HCT116 (cell line): ENCODE results near the gene FSTL4. TPM values are rescaled to one million over a fixed set of nuclear protein-coding genes. Genes with fewer than 3 reads are reported as not detected.

Experiments
- ATAC-seq: fragments of 200-7000 bp; cut with Tn5 transposase; 2 replicates; pipeline ENCODE4 v1.9.1; 2020; ENCODE audit warnings: mild to moderate bottlenecking, moderate library complexity
- BruUV-seq: library from RNA; stranded (reverse); fragments of 400-500 nt; replicated peaks from 2 replicates; lab custom pipeline; 2021; lab: Mats Ljungman, UMichigan
- CTCF ChIA-PET: fragments of 300-600 bp; sonication (Branson Sonifier 250); formaldehyde crosslinking; loops from one replicate; lab custom pipeline; 2021; ENCODE audit warnings: antibody characterized with exemption; lab: Charles Lee
- POLR2A ChIA-PET: fragments of 300-600, 350-600 bp; sonication (Branson Sonifier 250); formaldehyde crosslinking; loops from one replicate; lab custom pipeline; 2021; ENCODE audit warnings: antibody characterized with exemption; lab: Charles Lee
- RAD21 ChIA-PET, 2 experiments: fragments of 300-600 bp; sonication (Branson Sonifier 250); formaldehyde crosslinking; loops; one replicate each; lab custom pipeline; 2023; ENCODE audit warnings: low total read pairs in 2 of 2; ENCODE audit not compliant: uncharacterized antibody in 2 of 2, unreplicated experiment in 2 of 2, low non-redundant PET in 1 of 2; lab: Charles Lee
- DNase-seq: peaks from one replicate; pipeline ENCODE4 v3.0.0-alpha.2; 2010; ENCODE audit warnings: low read depth, low spot score
- H2AFZ ChIP-seq: fragments of 200-600 bp; shearing (Covaris generic), sonication (generic); 2 replicates; pipeline ENCODE4 v1.6.1; 2017; ENCODE audit warnings: low read depth, mixed run types, mixed read lengths, antibody characterized with exemption, low read length; ENCODE audit not compliant: poor library complexity, severe bottlenecking
- H3K27ac ChIP-seq: 2 replicates; pipeline ENCODE4 v1.5.1; 2012; ENCODE audit warnings: low read depth, low read length
- H3K27me3 ChIP-seq: fragments of 200-600 bp; sonication (generic); 2 replicates; pipeline ENCODE4 v1.6.1; 2016; ENCODE audit warnings: mixed run types, low read length, mixed read lengths; ENCODE audit not compliant: insufficient read depth
- H3K36me3 ChIP-seq, 2 experiments: fragments of 200-500 bp in 1 of 2; fragments of 200-600 bp in 1 of 2; sonication (Bioruptor generic) in 1 of 2; sonication (generic) in 1 of 2; 2 replicates each; pipeline versions ENCODE4 v1.5.1 to v1.6.1; 2014 to 2016; ENCODE audit warnings: low read length in 2 of 2, inconsistent platforms in 1 of 2, mixed read lengths in 1 of 2, mixed run types in 1 of 2; ENCODE audit not compliant: insufficient read depth in 2 of 2, control insufficient read depth in 1 of 2
- H3K4me1 ChIP-seq, 2 experiments: fragments of 200-600 bp in 1 of 2; sonication (generic) in 1 of 2; 2 replicates each; pipeline versions ENCODE4 v1.5.1 to v1.6.1; 2012 to 2017; ENCODE audit warnings: low read length in 2 of 2, inconsistent platforms in 1 of 2, mild to moderate bottlenecking in 1 of 2, mixed read lengths in 1 of 2, mixed run types in 1 of 2, moderate library complexity in 1 of 2; ENCODE audit not compliant: insufficient read depth in 2 of 2, control insufficient read depth in 1 of 2
- H3K4me2 ChIP-seq: fragments of 200-600 bp; sonication (generic); 2 replicates; pipeline ENCODE4 v1.6.1; 2017; ENCODE audit warnings: mixed run types, low read length, mixed read lengths
- H3K4me3 ChIP-seq, 2 experiments: fragments of 200-600 bp in 1 of 2; sonication (generic) in 1 of 2; replicated peaks in 1 of 2; 2 replicates each; pipeline ENCODE4 v1.5.1; 2011 to 2016; ENCODE audit warnings: low read length in 2 of 2, control low read depth in 1 of 2, low read depth in 1 of 2, mild to moderate bottlenecking in 1 of 2, mixed read lengths in 1 of 2, mixed run types in 1 of 2
- H3K79me2 ChIP-seq: fragments of 200-600 bp; sonication (generic); 2 replicates; pipeline ENCODE4 v1.6.1; 2017; ENCODE audit warnings: mild to moderate bottlenecking, mixed run types, low read length, moderate library complexity, mixed read lengths; ENCODE audit not compliant: insufficient read depth
- H3K9ac ChIP-seq: fragments of 200-600 bp; sonication (generic); 2 replicates; pipeline ENCODE4 v1.6.1; 2016; ENCODE audit warnings: low read length, mixed read lengths
- H3K9me2 ChIP-seq: fragments of 200-600 bp; sonication (generic), shearing (Covaris generic); 2 replicates; pipeline ENCODE4 v1.6.1; 2017; ENCODE audit warnings: mixed run types, mild to moderate bottlenecking, moderate library complexity; ENCODE audit not compliant: insufficient read depth
- H3K9me3 ChIP-seq, 2 experiments: fragments of 200-500 bp in 1 of 2; fragments of 200-600 bp in 1 of 2; sonication (Bioruptor generic) in 1 of 2; sonication (generic) in 1 of 2; 2 replicates each; pipeline ENCODE4 v1.6.1; 2014 to 2017; ENCODE audit warnings: low read length in 2 of 2, mixed read lengths in 2 of 2, inconsistent platforms in 1 of 2, low read depth in 1 of 2, mild to moderate bottlenecking in 1 of 2, mixed run types in 1 of 2, moderate library complexity in 1 of 2; ENCODE audit not compliant: control insufficient read depth in 1 of 2, insufficient read depth in 1 of 2
- H4K20me1 ChIP-seq: fragments of 200-600 bp; sonication (generic), shearing (Covaris generic); 2 replicates; pipeline ENCODE4 v1.6.1; 2017; ENCODE audit warnings: mixed run types, mild to moderate bottlenecking, moderate library complexity; ENCODE audit not compliant: insufficient read depth
- CBX3 ChIP-seq: IDR thresholded peaks from 2 replicates; pipeline ENCODE4 v1.6.1; 2012; ENCODE audit warnings: low read depth
- CTCF ChIP-seq, 3 experiments: fragments of 200-600 bp in 1 of 3; sonication (generic) in 1 of 3; IDR thresholded peaks in 2 of 3; conservative IDR thresholded peaks in 1 of 3; 2 replicates each; pipeline ENCODE4 v1.5.1; 2012 to 2017; ENCODE audit warnings: low read depth in 2 of 3, low read length in 2 of 3, antibody characterized with exemption in 1 of 3, borderline replicate concordance in 1 of 3, control low read depth in 1 of 3, mild to moderate bottlenecking in 1 of 3, mixed read lengths in 1 of 3, mixed run types in 1 of 3, moderate library complexity in 1 of 3; ENCODE audit not compliant: insufficient read depth in 1 of 3
- EGR1 ChIP-seq: IDR thresholded peaks from 2 replicates; pipeline ENCODE4 v1.6.1; 2012; ENCODE audit warnings: low read depth
- EZH2phosphoT487 ChIP-seq: fragments of 200-600 bp; IDR thresholded peaks from 2 replicates; pipeline ENCODE4 v1.6.1; 2018; ENCODE audit warnings: antibody characterized with exemption, borderline replicate concordance
- JUND ChIP-seq: IDR thresholded peaks from 2 replicates; pipeline ENCODE4 v1.6.1; 2012
- POLR2A ChIP-seq: IDR thresholded peaks from 2 replicates; pipeline ENCODE4 v1.7.0; 2011; ENCODE audit warnings: borderline replicate concordance; ENCODE audit not compliant: insufficient read depth, insufficient read length; ENCODE audit errors: extremely low read depth
- REST ChIP-seq: IDR thresholded peaks from 2 replicates; pipeline ENCODE4 v1.6.1; 2012; ENCODE audit warnings: low read depth
- SIN3A ChIP-seq: IDR thresholded peaks from 2 replicates; pipeline ENCODE4 v1.6.1; 2012; ENCODE audit warnings: low read depth
- SRF ChIP-seq: IDR thresholded peaks from 2 replicates; pipeline ENCODE4 v1.6.1; 2012; ENCODE audit warnings: low read depth
- ZBTB33 ChIP-seq: IDR thresholded peaks from 2 replicates; pipeline ENCODE4 v1.6.1; 2011; ENCODE audit warnings: mild to moderate bottlenecking, low read length, moderate library complexity; ENCODE audit not compliant: insufficient replicate concordance; ENCODE audit errors: extremely low read depth
- ZFX ChIP-seq: fragments of 450-650 bp; IDR thresholded peaks from 2 replicates; pipeline ENCODE4 v1.6.1; 2017
- intact Hi-C: fragments of 100-400 bp; cut with micrococcal nuclease; formaldehyde crosslinking; loops from 2 replicates; pipeline ENCODE4 v1.10.0; 2022
- total RNA-seq: library from RNA; stranded (reverse); gene quantifications from one replicate; pipeline ENCODE4 v1.2.1, GENCODE V29; 2021; ENCODE audit not compliant: unreplicated experiment

Gene FSTL4
- total RNA-seq, 1 experiment from 2014 or later: 0.37 TPM

GRCh38 chr5:133381571-133382365 lies 230.6 kb downstream of the FSTL4 start:
- Histone ChIP-seq H3K9me2 (no peaks in the 10 kb centered on the region), H3K9me3 (peaks cover 0 to 6% of the 10 kb centered on the region in 2 experiments; a peak in 2 of 4 replicates), H3K79me2 (no peaks in the 10 kb centered on the region), H3K27me3 (peaks cover 16% of the 10 kb centered on the region; the same call in 1 of the 2 replicates), H3K4me3 (no peak overlapping the region), H3K4me2 (no peak overlapping the region)
- CTCF ChIA-PET: no interaction called here
- TF ChIP-seq EGR1 (no peak), POLR2A (no peak), SIN3A (no peak), EZH2phosphoT487 (no peak), JUND (no peak), SRF (no peak), ZBTB33 (no peak), ZFX (no peak), CBX3 (no peak), CTCF (IDR thresholded peaks at IDR 0.05 in 2 of 3, conservative IDR thresholded peaks at IDR 0.05 in 1 of 3; ENCODE audit: borderline replicate concordance in 1 of 3, insufficient read depth in 1 of 3, low read depth in 2 of 3, low read length in 2 of 3) (no peak), REST (no peak)
- TF ChIP-seq, all 23 proteins: peak for 0
- Histone ChIP-seq H2AFZ (no peak overlapping the region), H4K20me1 (no peaks in the 10 kb centered on the region), H3K4me1 (no peaks in the 10 kb centered on the region), H3K36me3 (no peaks in the 10 kb centered on the region), H3K9ac (no peak overlapping the region), H3K27ac (no peak overlapping the region)
- ChIA-PET RAD21 (no interaction called here), POLR2A (no interaction called here)
- intact Hi-C loops: no loop called here
- BruUV-seq: no TSS peak
- DNase-seq (no peak), ATAC-seq (no peak)
